HepG2 (cell line): ENCODE results near the gene DENND5B. TPM values are rescaled to one million over a fixed set of nuclear protein-coding genes. Genes with fewer than 3 reads are reported as not detected.
A peak's percentile ranks its signal among the peaks of the same experiment; 100 is the strongest.

ENCODE experiments used
- CEBPG ChIP-seq: IDR thresholded peaks from 2 replicates; pipeline ENCODE4 v1.6.1; 2016
- EED ChIP-seq: sonication (generic); formaldehyde crosslinking; IDR thresholded peaks from 2 replicates; pipeline ENCODE4 v1.5.0; 2020; ENCODE audit warnings: mild to moderate bottlenecking, missing genetic modification reagents
- GTF3A ChIP-seq: sonication (generic); formaldehyde crosslinking; conservative IDR thresholded peaks from 2 replicates; pipeline ENCODE4 v1.4.0; 2020; ENCODE audit warnings: mild to moderate bottlenecking, missing genetic modification reagents
- MIER3 ChIP-seq: IDR thresholded peaks from 2 replicates; pipeline ENCODE4 v1.6.1; 2016; ENCODE audit warnings: missing compliant biosample characterization, borderline replicate concordance
- MYC ChIP-seq: sonication (generic); formaldehyde crosslinking; IDR thresholded peaks from 2 replicates; pipeline ENCODE4 v1.9.0; 2021; ENCODE audit warnings: missing genetic modification reagents, borderline replicate concordance
- RARA ChIP-seq: IDR thresholded peaks from 2 replicates; pipeline ENCODE4 v1.6.1; 2016; ENCODE audit warnings: missing genetic modification reagents, missing compliant biosample characterization
- TSC22D2 ChIP-seq: sonication (generic); formaldehyde crosslinking; IDR thresholded peaks from 2 replicates; pipeline ENCODE4 v1.5.1; 2020; ENCODE audit warnings: missing genetic modification reagents, mild to moderate bottlenecking, borderline replicate concordance
- ZBTB7B ChIP-seq: sonication (generic); formaldehyde crosslinking; IDR thresholded peaks from 2 replicates; pipeline ENCODE4 v1.4.0; 2020; ENCODE audit warnings: missing genetic modification reagents
- ZNF292 ChIP-seq: sonication (generic); formaldehyde crosslinking; IDR thresholded peaks from 2 replicates; pipeline ENCODE4 v1.8.1; 2022; ENCODE audit warnings: mild to moderate bottlenecking, low read depth, missing genetic modification reagents, borderline replicate concordance
- ZNF737 ChIP-seq: sonication (generic); formaldehyde crosslinking; IDR thresholded peaks from 2 replicates; pipeline ENCODE4 v1.5.0; 2020; ENCODE audit warnings: missing genetic modification reagents, mild to moderate bottlenecking, borderline replicate concordance
- polyA plus RNA-seq, 8 experiments: library from polyadenylated mRNA; depleted of rRNA in 3 of 8; stranded (reverse) in 7 of 8; unstranded in 1 of 8; fragments of >200 nt; fragmentation: Illumina TruSeq in 4 of 8; extraction: Trizol in 4 of 8; gene quantifications; 2 replicates each; pipeline versions ENCODE4 v1.2.1 to v1.2.3, GENCODE V29; 2011 to 2016; ENCODE audit warnings: low read depth in 4 of 8, missing spikeins in 1 of 8, mixed read lengths in 1 of 8; ENCODE audit not compliant: insufficient read depth in 1 of 8
- total RNA-seq, 5 experiments: library from RNA; depleted of rRNA; stranded (reverse); fragments of >200 nt; fragmentation: Illumina TruSeq; extraction: Trizol; gene quantifications; 2 replicates each; pipeline ENCODE4 v1.2.3, GENCODE V29; 2016; ENCODE audit warnings: low read depth in 1 of 5
- TF ChIP-seq, protein P1 (sequence below): sonication (generic); formaldehyde crosslinking; IDR thresholded peaks from 2 replicates; pipeline ENCODE4 v1.4.0; 2020; ENCODE audit warnings: missing genetic modification reagents, low read depth, mild to moderate bottlenecking, borderline replicate concordance
- TF ChIP-seq, protein P2 (sequence below): sonication (generic); formaldehyde crosslinking; IDR thresholded peaks from 2 replicates; pipeline ENCODE4 v1.8.0; 2022; ENCODE audit warnings: missing genetic modification reagents, low read depth, mild to moderate bottlenecking, borderline replicate concordance
- TF ChIP-seq, protein P3 (sequence below): sonication (generic); formaldehyde crosslinking; IDR thresholded peaks from 2 replicates; pipeline ENCODE4 v1.5.0; 2020; ENCODE audit warnings: missing genetic modification reagents, mild to moderate bottlenecking, borderline replicate concordance
- TF ChIP-seq, protein P4 (sequence below): sonication (generic); formaldehyde crosslinking; IDR thresholded peaks from 2 replicates; pipeline ENCODE4 v1.4.0; 2020; ENCODE audit warnings: mild to moderate bottlenecking, missing genetic modification reagents, borderline replicate concordance
- TF ChIP-seq, protein P5 (sequence below): sonication (generic); IDR thresholded peaks from 2 replicates; pipeline ENCODE4 v1.6.1; 2016; ENCODE audit warnings: low read depth, borderline replicate concordance
- TF ChIP-seq, protein P6 (sequence below): sonication (generic); formaldehyde crosslinking; IDR thresholded peaks from 2 replicates; pipeline ENCODE4 v1.4.0; 2020; ENCODE audit warnings: missing genetic modification reagents, borderline replicate concordance

The DENND5B gene
- total and polyA plus RNA-seq, 2 of the 13 experiments (the other 11 are each of a cell fraction or from before 2014, with no cell fraction given), result 14.7 to 18.7 TPM

DNA sequence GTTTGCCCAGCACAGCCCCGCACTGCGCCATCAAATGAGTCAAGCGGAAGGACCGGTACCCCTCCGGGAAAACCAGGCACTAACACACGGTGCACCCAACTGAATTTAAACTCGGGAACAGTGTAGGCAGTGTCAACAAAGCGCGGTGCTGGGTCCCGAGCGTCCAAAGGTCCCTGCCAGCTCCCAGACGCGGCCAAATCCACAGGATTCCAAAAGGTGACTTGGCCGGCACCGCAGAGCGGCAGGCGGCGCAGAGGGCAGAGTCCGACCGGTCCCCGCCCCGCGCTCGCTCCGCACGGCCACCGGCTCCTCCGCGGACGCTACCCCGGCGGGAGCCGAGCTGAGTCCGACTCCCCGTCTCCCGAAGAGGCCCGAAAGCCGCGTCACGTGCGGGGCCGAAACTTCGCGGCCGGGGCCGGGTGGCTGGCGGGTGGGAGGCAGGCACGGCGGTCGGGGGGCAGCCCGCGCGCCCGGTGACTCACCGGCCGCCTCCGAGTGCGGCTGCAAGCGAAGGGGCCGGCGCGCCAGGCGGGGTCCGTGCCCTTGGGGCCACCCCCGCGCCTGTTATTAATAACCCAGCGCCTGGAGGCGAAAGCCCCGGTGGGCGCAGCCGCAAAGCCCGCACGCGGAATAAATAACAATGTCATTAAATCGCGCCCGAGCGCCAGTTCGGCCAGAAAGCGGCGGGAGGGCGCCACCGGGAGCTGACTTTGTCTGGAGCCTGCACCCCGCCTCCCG is 863 bp downstream of the DENND5B start (continued):
- peak; percentile 95; the same call in 1 of the 2 replicates for TF ChIP-seq ZNF292
- TF ChIP-seq RARA (CRISPR knock-in tag), result peak; percentile 73
- TF ChIP-seq ZBTB7B (CRISPR knock-in tag), result peak; percentile 87
- TF ChIP-seq, protein P1, sequence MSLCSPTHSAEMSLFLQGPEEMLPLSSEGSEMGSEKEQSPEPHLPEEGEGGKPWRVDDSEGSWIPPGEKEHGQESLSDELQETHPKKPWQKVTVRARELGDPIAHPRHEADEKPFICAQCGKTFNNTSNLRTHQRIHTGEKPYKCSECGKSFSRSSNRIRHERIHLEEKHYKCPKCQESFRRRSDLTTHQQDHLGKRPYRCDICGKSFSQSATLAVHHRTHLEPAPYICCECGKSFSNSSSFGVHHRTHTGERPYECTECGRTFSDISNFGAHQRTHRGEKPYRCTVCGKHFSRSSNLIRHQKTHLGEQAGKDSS (CRISPR knock-in tag), result peak; percentile 83; the same call in 1 of the 2 replicates
- TF ChIP-seq MIER3 (CRISPR knock-in tag), result no peak
- no peak for TF ChIP-seq ZNF737 (CRISPR knock-in tag)
- no peak; the same call in 1 of the 2 replicates for TF ChIP-seq CEBPG
- peak; percentile 77; the same call in 1 of the 2 replicates for TF ChIP-seq TSC22D2 (CRISPR knock-in tag)
- TF ChIP-seq, protein P2, sequence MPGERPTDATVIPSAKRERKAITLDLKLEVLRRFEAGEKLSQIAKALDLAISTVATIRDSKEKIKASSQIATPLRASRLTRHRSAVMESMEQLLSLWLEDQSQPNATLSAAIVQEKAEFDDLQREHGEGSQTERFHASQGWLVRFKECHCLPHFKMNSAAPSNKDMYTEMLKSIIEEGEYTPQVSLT (CRISPR knock-in tag), result no peak
- TF ChIP-seq, protein P3, sequence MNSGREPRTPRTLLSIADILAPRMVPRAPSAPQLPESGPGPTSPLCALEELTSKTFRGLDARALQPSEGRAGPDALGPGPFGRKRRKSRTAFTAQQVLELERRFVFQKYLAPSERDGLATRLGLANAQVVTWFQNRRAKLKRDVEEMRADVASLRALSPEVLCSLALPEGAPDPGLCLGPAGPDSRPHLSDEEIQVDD (CRISPR knock-in tag), result no peak
- peak; percentile 57; the same call in 1 of the 2 replicates for TF ChIP-seq EED (CRISPR knock-in tag)
- TF ChIP-seq, protein P4, sequence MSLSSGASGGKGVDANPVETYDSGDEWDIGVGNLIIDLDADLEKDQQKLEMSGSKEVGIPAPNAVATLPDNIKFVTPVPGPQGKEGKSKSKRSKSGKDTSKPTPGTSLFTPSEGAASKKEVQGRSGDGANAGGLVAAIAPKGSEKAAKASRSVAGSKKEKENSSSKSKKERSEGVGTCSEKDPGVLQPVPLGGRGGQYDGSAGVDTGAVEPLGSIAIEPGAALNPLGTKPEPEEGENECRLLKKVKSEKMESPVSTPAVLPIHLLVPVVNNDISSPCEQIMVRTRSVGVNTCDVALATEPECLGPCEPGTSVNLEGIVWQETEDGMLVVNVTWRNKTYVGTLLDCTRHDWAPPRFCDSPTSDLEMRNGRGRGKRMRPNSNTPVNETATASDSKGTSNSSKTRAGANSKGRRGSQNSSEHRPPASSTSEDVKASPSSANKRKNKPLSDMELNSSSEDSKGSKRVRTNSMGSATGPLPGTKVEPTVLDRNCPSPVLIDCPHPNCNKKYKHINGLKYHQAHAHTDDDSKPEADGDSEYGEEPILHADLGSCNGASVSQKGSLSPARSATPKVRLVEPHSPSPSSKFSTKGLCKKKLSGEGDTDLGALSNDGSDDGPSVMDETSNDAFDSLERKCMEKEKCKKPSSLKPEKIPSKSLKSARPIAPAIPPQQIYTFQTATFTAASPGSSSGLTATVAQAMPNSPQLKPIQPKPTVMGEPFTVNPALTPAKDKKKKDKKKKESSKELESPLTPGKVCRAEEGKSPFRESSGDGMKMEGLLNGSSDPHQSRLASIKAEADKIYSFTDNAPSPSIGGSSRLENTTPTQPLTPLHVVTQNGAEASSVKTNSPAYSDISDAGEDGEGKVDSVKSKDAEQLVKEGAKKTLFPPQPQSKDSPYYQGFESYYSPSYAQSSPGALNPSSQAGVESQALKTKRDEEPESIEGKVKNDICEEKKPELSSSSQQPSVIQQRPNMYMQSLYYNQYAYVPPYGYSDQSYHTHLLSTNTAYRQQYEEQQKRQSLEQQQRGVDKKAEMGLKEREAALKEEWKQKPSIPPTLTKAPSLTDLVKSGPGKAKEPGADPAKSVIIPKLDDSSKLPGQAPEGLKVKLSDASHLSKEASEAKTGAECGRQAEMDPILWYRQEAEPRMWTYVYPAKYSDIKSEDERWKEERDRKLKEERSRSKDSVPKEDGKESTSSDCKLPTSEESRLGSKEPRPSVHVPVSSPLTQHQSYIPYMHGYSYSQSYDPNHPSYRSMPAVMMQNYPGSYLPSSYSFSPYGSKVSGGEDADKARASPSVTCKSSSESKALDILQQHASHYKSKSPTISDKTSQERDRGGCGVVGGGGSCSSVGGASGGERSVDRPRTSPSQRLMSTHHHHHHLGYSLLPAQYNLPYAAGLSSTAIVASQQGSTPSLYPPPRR (CRISPR knock-in tag), result peak; percentile 72; the same call in 1 of the 2 replicates
- TF ChIP-seq, protein P5, sequence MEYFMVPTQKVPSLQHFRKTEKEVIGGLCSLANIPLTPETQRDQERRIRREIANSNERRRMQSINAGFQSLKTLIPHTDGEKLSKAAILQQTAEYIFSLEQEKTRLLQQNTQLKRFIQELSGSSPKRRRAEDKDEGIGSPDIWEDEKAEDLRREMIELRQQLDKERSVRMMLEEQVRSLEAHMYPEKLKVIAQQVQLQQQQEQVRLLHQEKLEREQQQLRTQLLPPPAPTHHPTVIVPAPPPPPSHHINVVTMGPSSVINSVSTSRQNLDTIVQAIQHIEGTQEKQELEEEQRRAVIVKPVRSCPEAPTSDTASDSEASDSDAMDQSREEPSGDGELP, result no peak
- TF ChIP-seq, protein P6, sequence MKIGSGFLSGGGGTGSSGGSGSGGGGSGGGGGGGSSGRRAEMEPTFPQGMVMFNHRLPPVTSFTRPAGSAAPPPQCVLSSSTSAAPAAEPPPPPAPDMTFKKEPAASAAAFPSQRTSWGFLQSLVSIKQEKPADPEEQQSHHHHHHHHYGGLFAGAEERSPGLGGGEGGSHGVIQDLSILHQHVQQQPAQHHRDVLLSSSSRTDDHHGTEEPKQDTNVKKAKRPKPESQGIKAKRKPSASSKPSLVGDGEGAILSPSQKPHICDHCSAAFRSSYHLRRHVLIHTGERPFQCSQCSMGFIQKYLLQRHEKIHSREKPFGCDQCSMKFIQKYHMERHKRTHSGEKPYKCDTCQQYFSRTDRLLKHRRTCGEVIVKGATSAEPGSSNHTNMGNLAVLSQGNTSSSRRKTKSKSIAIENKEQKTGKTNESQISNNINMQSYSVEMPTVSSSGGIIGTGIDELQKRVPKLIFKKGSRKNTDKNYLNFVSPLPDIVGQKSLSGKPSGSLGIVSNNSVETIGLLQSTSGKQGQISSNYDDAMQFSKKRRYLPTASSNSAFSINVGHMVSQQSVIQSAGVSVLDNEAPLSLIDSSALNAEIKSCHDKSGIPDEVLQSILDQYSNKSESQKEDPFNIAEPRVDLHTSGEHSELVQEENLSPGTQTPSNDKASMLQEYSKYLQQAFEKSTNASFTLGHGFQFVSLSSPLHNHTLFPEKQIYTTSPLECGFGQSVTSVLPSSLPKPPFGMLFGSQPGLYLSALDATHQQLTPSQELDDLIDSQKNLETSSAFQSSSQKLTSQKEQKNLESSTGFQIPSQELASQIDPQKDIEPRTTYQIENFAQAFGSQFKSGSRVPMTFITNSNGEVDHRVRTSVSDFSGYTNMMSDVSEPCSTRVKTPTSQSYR (CRISPR knock-in tag), result peak; percentile 61; the same call in 1 of the 2 replicates
- 0 out of 2 replicates have a peak, but pooled peaks have one; percentile 20 for TF ChIP-seq GTF3A (CRISPR knock-in tag)
- TF ChIP-seq MYC (CRISPR knock-in tag), result peak; percentile 79
